Parathyroid adenoma (tissue), 2 donors: ENCODE results near the gene MGA.

Experiments used
- H2AFZ ChIP-seq: fragments of 300-600 bp; sonication (generic); one replicate; pipeline ENCODE4 v1.7.0; 2017; ENCODE audit warnings: antibody characterized with exemption, mild to moderate bottlenecking
- H3K27ac ChIP-seq: fragments of 300-600 bp; sonication (generic); one replicate; pipeline ENCODE4 v1.7.0; 2017
- H3K27me3 ChIP-seq: fragments of 300-600 bp; sonication (generic); one replicate; pipeline ENCODE4 v1.7.0; 2017; ENCODE audit warnings: low read length; ENCODE audit not compliant: control insufficient read depth, insufficient read depth
- H3K36me3 ChIP-seq: fragments of 300-600 bp; sonication (generic); one replicate; pipeline ENCODE4 v1.7.0; 2017; ENCODE audit warnings: low read length; ENCODE audit not compliant: control insufficient read depth, insufficient read depth
- H3K4me1 ChIP-seq: fragments of 300-600 bp; sonication (generic); one replicate; pipeline ENCODE4 v1.7.0; 2017; ENCODE audit warnings: control low read depth
- H3K4me2 ChIP-seq: fragments of 300-600 bp; sonication (generic); one replicate; pipeline ENCODE4 v1.7.0; 2017; ENCODE audit warnings: low read length
- H3K4me3 ChIP-seq: fragments of 300-600 bp; sonication (generic); one replicate; pipeline ENCODE4 v1.7.0; 2017; ENCODE audit warnings: low read depth, low read length
- H3K79me2 ChIP-seq: fragments of 300-600 bp; sonication (generic); one replicate; pipeline ENCODE4 v1.7.0; 2017; ENCODE audit warnings: control low read depth
- H3K9ac ChIP-seq: fragments of 300-600 bp; sonication (generic); one replicate; pipeline ENCODE4 v1.7.0; 2017; ENCODE audit warnings: mild to moderate bottlenecking
- H3K9me3 ChIP-seq: fragments of 300-600 bp; sonication (generic); one replicate; pipeline ENCODE4 v1.7.0; 2017; ENCODE audit warnings: low read length; ENCODE audit not compliant: control insufficient read depth
- CTCF ChIP-seq: fragments of 300-600 bp; sonication (generic); IDR thresholded peaks from one replicate; pipeline ENCODE4 v1.7.0; 2017; ENCODE audit warnings: antibody characterized with exemption, mild to moderate bottlenecking
- donor health status: primary hyperparathyroidism.

MGA gene

GRCh38 chr15:41806291-41807181 is 146.3 kb downstream of the MGA start:
- H3K27me3 ChIP-seq, result no peaks in the 10 kb centered on the region
- no peaks in the 10 kb centered on the region for H3K36me3 ChIP-seq
- no peak overlapping the region for H3K27ac ChIP-seq
- no peak overlapping the region for H2AFZ ChIP-seq
- no peak overlapping the region for H3K9ac ChIP-seq
- no peaks in the 10 kb centered on the region for H3K9me3 ChIP-seq
- H3K79me2 ChIP-seq, result no peaks in the 10 kb centered on the region
- no peak overlapping the region for H3K4me3 ChIP-seq
- no peaks in the 10 kb centered on the region for H3K4me1 ChIP-seq
- TF ChIP-seq CTCF, result no peak
- no peak overlapping the region for H3K4me2 ChIP-seq

- no peak overlapping the region for H3K27ac ChIP-seq
- no peak overlapping the region for H3K9ac ChIP-seq
- H3K4me2 ChIP-seq, result no peak overlapping the region
- no peaks in the 10 kb centered on the region for H3K27me3 ChIP-seq
- no peak overlapping the region for H3K4me3 ChIP-seq
- no peaks in the 10 kb centered on the region for H3K4me1 ChIP-seq
- H3K36me3 ChIP-seq, result no peaks in the 10 kb centered on the region
- H3K79me2 ChIP-seq, result no peaks in the 10 kb centered on the region
- TF ChIP-seq CTCF, result no peak
- H3K9me3 ChIP-seq, result no peaks in the 10 kb centered on the region
- no peak overlapping the region for H2AFZ ChIP-seq
These were observed 148.9 kb downstream of the MGA start for GRCh38 chr15:41809121-41809520.

GRCh38 chr15:41809526-41810220 is 149.5 kb downstream of the MGA start:
- Histone ChIP-seq H3K9me3 (no peaks in the 10 kb centered on the region), H3K9ac (no peak overlapping the region), H2AFZ (no peak overlapping the region), H3K36me3 (no peaks in the 10 kb centered on the region), H3K4me1 (no peaks in the 10 kb centered on the region), H3K27me3 (no peaks in the 10 kb centered on the region), H3K27ac (no peak overlapping the region), H3K79me2 (no peaks in the 10 kb centered on the region), H3K4me2 (no peak overlapping the region), H3K4me3 (no peak overlapping the region)
- no peak for TF ChIP-seq CTCF

- H3K4me3 ChIP-seq, result no peak overlapping the region
- H3K4me2 ChIP-seq, result no peak overlapping the region
- no peak overlapping the region for H3K27ac ChIP-seq
- H3K36me3 ChIP-seq, result no peaks in the 10 kb centered on the region
- no peaks in the 10 kb centered on the region for H3K27me3 ChIP-seq
- TF ChIP-seq CTCF, result no peak
- no peak overlapping the region for H2AFZ ChIP-seq
- H3K79me2 ChIP-seq, result no peaks in the 10 kb centered on the region
- no peaks in the 10 kb centered on the region for H3K4me1 ChIP-seq
- no peak overlapping the region for H3K9ac ChIP-seq
- H3K9me3 ChIP-seq, result no peaks in the 10 kb centered on the region
These were observed 150.6 kb downstream of the MGA start for GRCh38 chr15:41810651-41811431.
